Liver (tissue), 3 donors: ENCODE measurements around the gene TP53I11.

ENCODE experiments used
- GABPA ChIP-seq, 2 donors: IDR thresholded peaks in 1 of 2; conservative IDR thresholded peaks in 1 of 2; 2 replicates each; pipeline ENCODE4 v1.6.1; 2016; ENCODE audit warnings: antibody characterized with exemption in 2 of 2, mild to moderate bottlenecking in 1 of 2, moderate library complexity in 1 of 2
- JUND ChIP-seq, 2 donors: IDR thresholded peaks; 2 replicates each; pipeline ENCODE4 v1.6.1; 2016; ENCODE audit warnings: antibody characterized with exemption in 2 of 2
- TAF1 ChIP-seq: conservative IDR thresholded peaks from 2 replicates; pipeline ENCODE4 v1.6.1; 2016; ENCODE audit warnings: antibody characterized with exemption, mild to moderate bottlenecking
- YY1 ChIP-seq: IDR thresholded peaks from 2 replicates; pipeline ENCODE4 v1.6.1; 2016; ENCODE audit warnings: antibody characterized with exemption, mild to moderate bottlenecking
- TF ChIP-seq, protein P1 (sequence below): fragments of 150-350 bp; IDR thresholded peaks from 2 replicates; pipeline ENCODE4 v1.5.1; 2017; ENCODE audit warnings: improper control_type of control experiment, low read depth, low read length; ENCODE audit not compliant: missing input control
- donor health status: healthy.
- donor health status: healthy.

DNA sequence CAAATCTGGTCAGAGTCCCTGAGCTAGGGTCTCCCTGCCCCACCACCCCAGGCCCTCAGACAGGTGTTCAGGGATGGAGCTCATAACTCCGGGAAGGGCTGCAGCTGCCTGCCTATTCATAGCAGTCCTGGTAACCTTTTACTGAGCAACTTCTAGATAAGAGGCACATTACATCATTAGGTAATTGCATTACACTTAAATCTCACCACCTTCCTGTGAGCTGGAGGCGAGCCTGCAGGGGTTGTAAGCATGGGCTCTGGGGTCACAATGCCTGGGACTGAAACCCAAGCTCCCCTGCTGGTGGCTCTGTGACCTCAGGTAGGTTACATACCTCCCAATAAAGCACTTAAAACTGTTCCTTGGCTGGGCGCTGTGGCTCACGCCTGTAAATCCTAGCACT lies 22.5 kb downstream of the TP53I11 start:
- TF ChIP-seq YY1: no peak
- no peak for TF ChIP-seq JUND (IDR thresholded peaks at IDR 0.05)
- TF ChIP-seq, protein P1, sequence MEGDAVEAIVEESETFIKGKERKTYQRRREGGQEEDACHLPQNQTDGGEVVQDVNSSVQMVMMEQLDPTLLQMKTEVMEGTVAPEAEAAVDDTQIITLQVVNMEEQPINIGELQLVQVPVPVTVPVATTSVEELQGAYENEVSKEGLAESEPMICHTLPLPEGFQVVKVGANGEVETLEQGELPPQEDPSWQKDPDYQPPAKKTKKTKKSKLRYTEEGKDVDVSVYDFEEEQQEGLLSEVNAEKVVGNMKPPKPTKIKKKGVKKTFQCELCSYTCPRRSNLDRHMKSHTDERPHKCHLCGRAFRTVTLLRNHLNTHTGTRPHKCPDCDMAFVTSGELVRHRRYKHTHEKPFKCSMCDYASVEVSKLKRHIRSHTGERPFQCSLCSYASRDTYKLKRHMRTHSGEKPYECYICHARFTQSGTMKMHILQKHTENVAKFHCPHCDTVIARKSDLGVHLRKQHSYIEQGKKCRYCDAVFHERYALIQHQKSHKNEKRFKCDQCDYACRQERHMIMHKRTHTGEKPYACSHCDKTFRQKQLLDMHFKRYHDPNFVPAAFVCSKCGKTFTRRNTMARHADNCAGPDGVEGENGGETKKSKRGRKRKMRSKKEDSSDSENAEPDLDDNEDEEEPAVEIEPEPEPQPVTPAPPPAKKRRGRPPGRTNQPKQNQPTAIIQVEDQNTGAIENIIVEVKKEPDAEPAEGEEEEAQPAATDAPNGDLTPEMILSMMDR: no peak
- TF ChIP-seq TAF1: no peak
- no peak for TF ChIP-seq GABPA (IDR thresholded peaks at IDR 0.05 in 1 of 2, conservative IDR thresholded peaks at IDR 0.05 in 1 of 2)
